ENCODE data around the gene ASCC2.
"Not testable (repeated sequence)": the region's sequence is repeated elsewhere in the genome, so short reads cannot be mapped to it uniquely, and the experiment has no call there.

Gene ASCC2

GRCh38 chr22:29867851-29868250 lies 29.8 kb upstream of the ASCC2 start:
- no peak overlapping the region for H3K27ac Mint-ChIP-seq
- peaks cover 2 to 14% of the 10 kb centered on the region in 2 donors for H3K4me1 Mint-ChIP-seq
- H3K4me3 Mint-ChIP-seq: no peak overlapping the region
- no peaks in the 10 kb centered on the region for H3K9me3 Mint-ChIP-seq
- H3K36me3 Mint-ChIP-seq: no peaks in the 10 kb centered on the region
- ATAC-seq (replicated peaks): no peak
- no peak for DNase-seq
- peaks cover 8 to 12% of the 10 kb centered on the region in 2 donors for H3K27me3 Mint-ChIP-seq

- ATAC-seq (replicated peaks) (no peak), DNase-seq (no peak)
- no peaks in the 10 kb centered on the region for H3K9me3 Mint-ChIP-seq
- peaks cover 0 to 8% of the 10 kb centered on the region in 2 donors for H3K4me1 Mint-ChIP-seq
- no peak overlapping the region for H3K4me3 Mint-ChIP-seq
- peaks cover 8 to 12% of the 10 kb centered on the region in 2 donors for H3K27me3 Mint-ChIP-seq
- no peaks in the 10 kb centered on the region for H3K36me3 Mint-ChIP-seq
- no peak overlapping the region for H3K27ac Mint-ChIP-seq
Measured at GRCh38 chr22:29867260-29867659, 29.2 kb upstream of the ASCC2 start.

- peaks cover 11 to 12% of the 10 kb centered on the region in 2 donors for H3K27me3 Mint-ChIP-seq
- DNase-seq; H3K36me3 Mint-ChIP-seq; ATAC-seq (replicated peaks); H3K4me3 Mint-ChIP-seq; H3K9me3 Mint-ChIP-seq; H3K27ac Mint-ChIP-seq; H3K4me1 Mint-ChIP-seq: not testable (repeated sequence)
Measured at GRCh38 chr22:29865572-29865971, 27.5 kb upstream of the ASCC2 start.

- Mint-ChIP-seq H3K4me1 (no peaks in the 10 kb centered on the region), H3K36me3 (no peaks in the 10 kb centered on the region), H3K27ac (no peak overlapping the region)
Measured at GRCh38 chr22:29861672-29862297, 23.7 kb upstream of the ASCC2 start.

GRCh38 chr22:29860006-29860766 lies 22.1 kb upstream of the ASCC2 start:
- DNase-seq: no peak
- Mint-ChIP-seq H3K9me3 (no peaks in the 10 kb centered on the region), H3K27ac (no peak overlapping the region), H3K4me1 (no peaks in the 10 kb centered on the region), H3K36me3 (no peaks in the 10 kb centered on the region), H3K27me3 (peaks cover 2 to 7% of the 10 kb centered on the region in 2 donors), H3K4me3 (no peak overlapping the region)
- no peak for ATAC-seq (replicated peaks)

More at GRCh38 chr22:29861672-29862297, 23.7 kb upstream of the ASCC2 start:
- Mint-ChIP-seq H3K4me3 (no peak overlapping the region), H3K27me3 (peaks cover 3 to 7% of the 10 kb centered on the region in 2 donors), H3K9me3 (no peaks in the 10 kb centered on the region)
- DNase-seq (no peak), ATAC-seq (replicated peaks) (no peak)

GRCh38 chr22:29859030-29859429 lies 21.0 kb upstream of the ASCC2 start:
- H3K27me3 Mint-ChIP-seq; H3K9me3 Mint-ChIP-seq; ATAC-seq (replicated peaks); H3K36me3 Mint-ChIP-seq; H3K4me3 Mint-ChIP-seq; DNase-seq; H3K27ac Mint-ChIP-seq; H3K4me1 Mint-ChIP-seq: not testable (repeated sequence)

- Mint-ChIP-seq H3K27ac (no peak overlapping the region), H3K36me3 (no peaks in the 10 kb centered on the region), H3K9me3 (no peaks in the 10 kb centered on the region), H3K4me3 (no peak overlapping the region), H3K27me3 (peaks cover 4 to 7% of the 10 kb centered on the region in 2 donors), H3K4me1 (no peaks in the 10 kb centered on the region)
- ATAC-seq (replicated peaks) (no peak), DNase-seq (no peak)
Measured at GRCh38 chr22:29856496-29856895, 18.4 kb upstream of the ASCC2 start.

- peaks cover 4 to 5% of the 10 kb centered on the region in 2 donors for H3K27me3 Mint-ChIP-seq
- H3K4me1 Mint-ChIP-seq: no peaks in the 10 kb centered on the region
- no peaks in the 10 kb centered on the region for H3K9me3 Mint-ChIP-seq
- H3K4me3 Mint-ChIP-seq: no peak overlapping the region
- no peaks in the 10 kb centered on the region for H3K36me3 Mint-ChIP-seq
- ATAC-seq (replicated peaks) (no peak), DNase-seq (no peak)
- no peak overlapping the region for H3K27ac Mint-ChIP-seq
Measured at GRCh38 chr22:29855611-29856181, 17.6 kb upstream of the ASCC2 start.

GRCh38 chr22:29854432-29854831 lies 16.4 kb upstream of the ASCC2 start:
- Mint-ChIP-seq H3K4me1 (no peaks in the 10 kb centered on the region), H3K36me3 (no peaks in the 10 kb centered on the region), H3K9me3 (no peaks in the 10 kb centered on the region), H3K27me3 (peaks cover 4 to 7% of the 10 kb centered on the region in 2 donors), H3K27ac (no peak overlapping the region), H3K4me3 (no peak overlapping the region)
- ATAC-seq (replicated peaks) (no peak), DNase-seq (no peak)

- Mint-ChIP-seq H3K4me1 (no peaks in the 10 kb centered on the region), H3K27ac (no peak overlapping the region), H3K4me3 (no peak overlapping the region), H3K36me3 (peaks cover 0 to 4% of the 10 kb centered on the region in 2 donors), H3K27me3 (peaks cover 3 to 17% of the 10 kb centered on the region in 2 donors), H3K9me3 (peaks cover 0 to 4% of the 10 kb centered on the region in 2 donors)
- DNase-seq (no peak), ATAC-seq (replicated peaks) (no peak)
Measured at GRCh38 chr22:29848111-29848510, 10.0 kb upstream of the ASCC2 start.

GRCh38 chr22:29846290-29846689 lies 8.2 kb upstream of the ASCC2 start:
- Mint-ChIP-seq H3K27ac (no peak overlapping the region), H3K36me3 (peaks cover 0 to 4% of the 10 kb centered on the region in 2 donors), H3K27me3 (peaks cover 3 to 22% of the 10 kb centered on the region in 2 donors), H3K9me3 (peaks cover 0 to 4% of the 10 kb centered on the region in 2 donors), H3K4me1 (no peaks in the 10 kb centered on the region), H3K4me3 (no peak overlapping the region)
- DNase-seq (no peak), ATAC-seq (replicated peaks) (no peak)

GRCh38 chr22:29842740-29843139 lies 4.7 kb upstream of the ASCC2 start:
- Mint-ChIP-seq H3K4me1 (peaks cover 4 to 9% of the 10 kb centered on the region in 2 donors), H3K27ac (no peak overlapping the region), H3K27me3 (peaks cover 0 to 17% of the 10 kb centered on the region in 2 donors), H3K4me3 (no peak overlapping the region), H3K36me3 (peaks cover 0 to 5% of the 10 kb centered on the region in 2 donors), H3K9me3 (peaks cover 0 to 4% of the 10 kb centered on the region in 2 donors)
- ATAC-seq (replicated peaks) (no peak), DNase-seq (no peak)

GRCh38 chr22:29842172-29842571 lies 4.1 kb upstream of the ASCC2 start:
- no peak overlapping the region for H3K4me3 Mint-ChIP-seq
- peaks cover 0 to 8% of the 10 kb centered on the region in 2 donors for H3K36me3 Mint-ChIP-seq
- H3K27ac Mint-ChIP-seq: no peak overlapping the region
- peaks cover 0 to 17% of the 10 kb centered on the region in 2 donors for H3K27me3 Mint-ChIP-seq
- DNase-seq (no peak), ATAC-seq (replicated peaks) (no peak)
- H3K9me3 Mint-ChIP-seq: peaks cover 0 to 4% of the 10 kb centered on the region in 2 donors
- peaks cover 4 to 13% of the 10 kb centered on the region in 2 donors for H3K4me1 Mint-ChIP-seq

GRCh38 chr22:29840498-29840897 lies 2.4 kb upstream of the ASCC2 start:
- H3K4me3 Mint-ChIP-seq: no peak overlapping the region
- peaks cover 12 to 29% of the 10 kb centered on the region in 2 donors for H3K4me1 Mint-ChIP-seq
- no peak overlapping the region for H3K27ac Mint-ChIP-seq
- peaks cover 0 to 6% of the 10 kb centered on the region in 2 donors for H3K27me3 Mint-ChIP-seq
- ATAC-seq (replicated peaks) (no peak), DNase-seq (no peak)
- peaks cover 3 to 10% of the 10 kb centered on the region in 2 donors for H3K36me3 Mint-ChIP-seq
- no peaks in the 10 kb centered on the region for H3K9me3 Mint-ChIP-seq

All from stimulated activated naive B cell treated with anti-CD40 and anti-IgM and Interleukin-4, amounts not matched to agents 10 μg/mL and 1 μg/mL and 100 μg/mL, for 72 hours (primary cell).